Osteoblast (primary cell): ENCODE data around the gene CNOT4. TPM values are rescaled to one million over a fixed set of nuclear protein-coding genes. Genes with fewer than 3 reads are reported as not detected.
"Not testable (repeated sequence)": the region's sequence is repeated elsewhere in the genome, so short reads cannot be mapped to it uniquely, and the experiment has no call there.

Source experiments
- DNase-seq: peaks from one replicate; pipeline ENCODE4 v3.0.0; 2011; ENCODE audit warnings: low spot score, mixed read lengths; ENCODE audit not compliant: insufficient read length; ENCODE audit errors: missing footprints
- H2AFZ ChIP-seq: 2 replicates; pipeline ENCODE4 v1.6.0; 2011; ENCODE audit warnings: mild to moderate bottlenecking, low read length
- H3K27ac ChIP-seq: 2 replicates; pipeline ENCODE4 v1.5.1; 2011; ENCODE audit warnings: mild to moderate bottlenecking, low read depth, low read length, moderate library complexity
- H3K27me3 ChIP-seq: 2 replicates; pipeline ENCODE4 v1.6.0; 2012; ENCODE audit warnings: mild to moderate bottlenecking, control low read depth, inconsistent platforms, low read length, moderate library complexity; ENCODE audit not compliant: insufficient read depth
- H3K36me3 ChIP-seq: 2 replicates; pipeline ENCODE4 v1.5.1; 2011; ENCODE audit warnings: mild to moderate bottlenecking, low read length, control low read depth, moderate library complexity; ENCODE audit not compliant: insufficient read depth
- H3K4me1 ChIP-seq: 2 replicates; pipeline ENCODE4 v1.5.1; 2011; ENCODE audit warnings: mild to moderate bottlenecking, low read length, control low read depth, moderate library complexity; ENCODE audit not compliant: insufficient read depth
- H3K4me2 ChIP-seq: 2 replicates; pipeline ENCODE4 v1.6.0; 2011; ENCODE audit warnings: mild to moderate bottlenecking, low read length; ENCODE audit not compliant: insufficient read depth
- H3K4me3 ChIP-seq: fragments of 200-600 bp; sonication (generic); 3 replicates; pipeline ENCODE4 v1.5.1; 2012; ENCODE audit warnings: mild to moderate bottlenecking, low read length, inconsistent platforms; ENCODE audit not compliant: insufficient read depth
- H3K79me2 ChIP-seq: 2 replicates; pipeline ENCODE4 v1.6.0; 2012; ENCODE audit warnings: mild to moderate bottlenecking, low read length, control low read depth, inconsistent platforms; ENCODE audit not compliant: insufficient read depth
- H3K9me3 ChIP-seq: 2 replicates; pipeline ENCODE4 v1.5.1; 2011; ENCODE audit warnings: low read depth, low read length, control low read depth
- H4K20me1 ChIP-seq: 2 replicates; pipeline ENCODE4 v1.6.0; 2012; ENCODE audit warnings: mild to moderate bottlenecking, low read length, control low read depth; ENCODE audit not compliant: insufficient read depth
- CTCF ChIP-seq: IDR thresholded peaks from 2 replicates; pipeline ENCODE4 v1.5.1; 2011; ENCODE audit warnings: mild to moderate bottlenecking, low read depth, low read length, moderate library complexity; ENCODE audit errors: extremely low read depth
- total RNA-seq: library from RNA; depleted of rRNA; stranded (reverse); fragments of >200 nt; gene quantifications from 2 replicates; pipeline ENCODE4 v1.2.3, GENCODE V29; 2012

CNOT4 gene
- total RNA-seq, 1 donor = 13.4 TPM

- Histone ChIP-seq H3K27ac (no peak overlapping the region), H3K4me2 (no peak overlapping the region), H3K4me1 (peaks cover 4% of the 10 kb centered on the region), H2AFZ (no peak overlapping the region), H3K27me3 (peaks cover 18% of the 10 kb centered on the region), H3K4me3 (no peak overlapping the region), H3K79me2 (no peaks in the 10 kb centered on the region), H3K9me3 (no peaks in the 10 kb centered on the region), H4K20me1 (no peaks in the 10 kb centered on the region), H3K36me3 (no peaks in the 10 kb centered on the region)
- no peak for DNase-seq
- no peak for TF ChIP-seq CTCF
These were observed 157.6 kb downstream of the CNOT4 start for GRCh38 chr7:135352285-135352684.

GRCh38 chr7:135351070-135351469 lies 158.8 kb downstream of the CNOT4 start:
- H3K79me2 ChIP-seq, H3K4me3 ChIP-seq, H3K4me1 ChIP-seq, DNase-seq, H4K20me1 ChIP-seq, H3K9me3 ChIP-seq, H3K27ac ChIP-seq, H3K36me3 ChIP-seq, H2AFZ ChIP-seq, H3K4me2 ChIP-seq: not testable (repeated sequence)
- H3K27me3 ChIP-seq = peaks cover 18% of the 10 kb centered on the region

- peaks cover 14% of the 10 kb centered on the region for H3K27me3 ChIP-seq
- H2AFZ ChIP-seq = no peak overlapping the region
- H3K9me3 ChIP-seq = no peaks in the 10 kb centered on the region
- H3K79me2 ChIP-seq = no peaks in the 10 kb centered on the region
- no peak overlapping the region for H3K4me3 ChIP-seq
- H4K20me1 ChIP-seq = no peaks in the 10 kb centered on the region
- no peaks in the 10 kb centered on the region for H3K36me3 ChIP-seq
- TF ChIP-seq CTCF = no peak
- no peak overlapping the region for H3K27ac ChIP-seq
- no peak for DNase-seq
- no peak overlapping the region for H3K4me2 ChIP-seq
- peaks cover 4% of the 10 kb centered on the region for H3K4me1 ChIP-seq
These were observed 160.2 kb downstream of the CNOT4 start for GRCh38 chr7:135349746-135350145.

GRCh38 chr7:135348493-135348892 lies 161.4 kb downstream of the CNOT4 start:
- H3K4me1 ChIP-seq = peaks cover 4% of the 10 kb centered on the region
- H3K27ac ChIP-seq = no peak overlapping the region
- H3K36me3 ChIP-seq = no peaks in the 10 kb centered on the region
- peaks cover 9% of the 10 kb centered on the region for H3K27me3 ChIP-seq
- no peaks in the 10 kb centered on the region for H3K79me2 ChIP-seq
- no peak overlapping the region for H3K4me2 ChIP-seq
- no peaks in the 10 kb centered on the region for H3K9me3 ChIP-seq
- no peak for TF ChIP-seq CTCF
- H2AFZ ChIP-seq = no peak overlapping the region
- no peak overlapping the region for H3K4me3 ChIP-seq
- DNase-seq = no peak
- H4K20me1 ChIP-seq = no peaks in the 10 kb centered on the region
